HCT116 (cell line): ENCODE measurements around the gene FST.

Experiments used
- EZH2 ChIP-seq: fragments of 200-600 bp; sonication (generic); IDR thresholded peaks from 2 replicates; pipeline ENCODE4 v1.6.1; 2017; ENCODE audit warnings: antibody characterized with exemption, mixed run types
- JUND ChIP-seq: IDR thresholded peaks from 2 replicates; pipeline ENCODE4 v1.6.1; 2012
- POLR2A ChIP-seq: IDR thresholded peaks from 2 replicates; pipeline ENCODE4 v1.7.0; 2011; ENCODE audit warnings: borderline replicate concordance; ENCODE audit not compliant: insufficient read depth, insufficient read length; ENCODE audit errors: extremely low read depth
- POLR2AphosphoS5 ChIP-seq: IDR thresholded peaks from 2 replicates; pipeline ENCODE4 v1.6.1; 2011; ENCODE audit warnings: mild to moderate bottlenecking, low read depth, low read length, moderate library complexity
- RAD21 ChIP-seq: IDR thresholded peaks from 2 replicates; pipeline ENCODE4 v1.6.1; 2012; ENCODE audit warnings: low read depth, mild to moderate bottlenecking
- REST ChIP-seq: IDR thresholded peaks from 2 replicates; pipeline ENCODE4 v1.6.1; 2012; ENCODE audit warnings: low read depth
- SIN3A ChIP-seq: IDR thresholded peaks from 2 replicates; pipeline ENCODE4 v1.6.1; 2012; ENCODE audit warnings: low read depth
- SRF ChIP-seq: IDR thresholded peaks from 2 replicates; pipeline ENCODE4 v1.6.1; 2012; ENCODE audit warnings: low read depth
- TCF7L2 ChIP-seq: IDR thresholded peaks from 2 replicates; pipeline ENCODE4 v1.7.0; 2011; ENCODE audit warnings: borderline replicate concordance, inconsistent platforms; ENCODE audit not compliant: insufficient read depth, insufficient read length; ENCODE audit errors: extremely low read depth
- ZFX ChIP-seq: fragments of 450-650 bp; IDR thresholded peaks from 2 replicates; pipeline ENCODE4 v1.6.1; 2017
- ZNF274 ChIP-seq: fragments of 200-500 bp; sonication (Bioruptor generic); IDR thresholded peaks from 2 replicates; pipeline ENCODE4 v1.6.1; 2014; ENCODE audit warnings: mild to moderate bottlenecking, low read depth, low read length, inconsistent platforms
- TF ChIP-seq, protein P1 (sequence below), 3 experiments: fragments of 200-600 bp in 1 of 3; sonication (generic) in 1 of 3; IDR thresholded peaks in 2 of 3; conservative IDR thresholded peaks in 1 of 3; 2 replicates each; pipeline ENCODE4 v1.5.1; 2012 to 2017; ENCODE audit warnings: low read depth in 2 of 3, low read length in 2 of 3, antibody characterized with exemption in 1 of 3, borderline replicate concordance in 1 of 3, control low read depth in 1 of 3, mild to moderate bottlenecking in 1 of 3, mixed read lengths in 1 of 3, mixed run types in 1 of 3, moderate library complexity in 1 of 3; ENCODE audit not compliant: insufficient read depth in 1 of 3
- TF ChIP-seq, protein P2 (sequence below): IDR thresholded peaks from 2 replicates; pipeline ENCODE4 v1.6.1; 2012
- TF ChIP-seq, protein P3 (sequence below): IDR thresholded peaks from 2 replicates; pipeline ENCODE4 v1.6.1; 2012

DNA sequence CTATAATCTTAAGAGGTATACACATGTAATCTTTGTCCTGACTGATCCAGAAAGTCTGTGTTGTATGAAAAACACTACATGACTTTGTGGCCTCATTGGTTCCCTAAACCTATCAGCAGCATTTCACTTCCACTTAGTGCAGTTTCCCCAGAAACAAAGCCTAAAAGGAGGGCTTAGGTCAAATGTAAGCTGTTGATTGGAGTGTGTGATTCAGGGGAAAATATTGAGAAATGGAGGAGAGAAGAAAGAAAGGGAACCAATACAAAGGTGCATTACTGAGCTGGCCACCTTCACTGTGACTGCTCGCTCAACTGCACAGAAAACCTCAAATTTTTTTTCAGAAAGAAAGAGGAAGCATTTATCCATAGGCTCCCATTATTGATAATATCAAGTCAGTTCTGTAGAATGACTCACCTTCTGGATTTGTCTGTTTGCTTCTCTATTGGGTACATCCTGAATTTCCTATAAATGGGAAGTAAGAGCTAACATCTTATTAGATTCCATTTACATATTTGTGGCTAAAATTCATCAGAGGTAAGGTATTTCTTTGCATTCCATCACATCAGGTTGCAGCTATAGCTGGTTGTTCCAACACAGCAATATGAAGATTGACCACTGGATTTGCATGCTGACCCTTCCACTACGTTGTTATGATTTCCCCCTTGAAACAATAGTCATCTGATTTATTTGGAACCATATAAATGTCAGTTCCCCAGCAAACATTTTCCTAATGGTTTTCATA lies 10.3 kb upstream of the FST start:
- TF ChIP-seq POLR2A, result no peak
- TF ChIP-seq REST, result no peak
- TF ChIP-seq, protein P1, sequence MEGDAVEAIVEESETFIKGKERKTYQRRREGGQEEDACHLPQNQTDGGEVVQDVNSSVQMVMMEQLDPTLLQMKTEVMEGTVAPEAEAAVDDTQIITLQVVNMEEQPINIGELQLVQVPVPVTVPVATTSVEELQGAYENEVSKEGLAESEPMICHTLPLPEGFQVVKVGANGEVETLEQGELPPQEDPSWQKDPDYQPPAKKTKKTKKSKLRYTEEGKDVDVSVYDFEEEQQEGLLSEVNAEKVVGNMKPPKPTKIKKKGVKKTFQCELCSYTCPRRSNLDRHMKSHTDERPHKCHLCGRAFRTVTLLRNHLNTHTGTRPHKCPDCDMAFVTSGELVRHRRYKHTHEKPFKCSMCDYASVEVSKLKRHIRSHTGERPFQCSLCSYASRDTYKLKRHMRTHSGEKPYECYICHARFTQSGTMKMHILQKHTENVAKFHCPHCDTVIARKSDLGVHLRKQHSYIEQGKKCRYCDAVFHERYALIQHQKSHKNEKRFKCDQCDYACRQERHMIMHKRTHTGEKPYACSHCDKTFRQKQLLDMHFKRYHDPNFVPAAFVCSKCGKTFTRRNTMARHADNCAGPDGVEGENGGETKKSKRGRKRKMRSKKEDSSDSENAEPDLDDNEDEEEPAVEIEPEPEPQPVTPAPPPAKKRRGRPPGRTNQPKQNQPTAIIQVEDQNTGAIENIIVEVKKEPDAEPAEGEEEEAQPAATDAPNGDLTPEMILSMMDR (IDR thresholded peaks at IDR 0.05 in 2 of 3, conservative IDR thresholded peaks at IDR 0.05 in 1 of 3; ENCODE audit: borderline replicate concordance in 1 of 3, insufficient read depth in 1 of 3, low read depth in 2 of 3, low read length in 2 of 3), result no peak
- no peak for TF ChIP-seq POLR2AphosphoS5
- no peak for TF ChIP-seq SRF
- no peak for TF ChIP-seq RAD21
- TF ChIP-seq, protein P2, sequence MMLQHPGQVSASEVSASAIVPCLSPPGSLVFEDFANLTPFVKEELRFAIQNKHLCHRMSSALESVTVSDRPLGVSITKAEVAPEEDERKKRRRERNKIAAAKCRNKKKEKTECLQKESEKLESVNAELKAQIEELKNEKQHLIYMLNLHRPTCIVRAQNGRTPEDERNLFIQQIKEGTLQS, result no peak
- TF ChIP-seq, protein P3, sequence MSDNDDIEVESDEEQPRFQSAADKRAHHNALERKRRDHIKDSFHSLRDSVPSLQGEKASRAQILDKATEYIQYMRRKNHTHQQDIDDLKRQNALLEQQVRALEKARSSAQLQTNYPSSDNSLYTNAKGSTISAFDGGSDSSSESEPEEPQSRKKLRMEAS, result no peak
- no peak for TF ChIP-seq TCF7L2
- no peak for TF ChIP-seq ZNF274
- TF ChIP-seq EZH2, result no peak
- no peak for TF ChIP-seq SIN3A
- no peak for TF ChIP-seq JUND
- no peak for TF ChIP-seq ZFX
